ENCODE results near the gene ELP1.
"Not testable (repeated sequence)": the region's sequence is repeated elsewhere in the genome, so short reads cannot be mapped to it uniquely, and the experiment has no call there.

The ELP1 gene

GRCh38 chr9:108911820-108912219, 22.1 kb downstream of the ELP1 start:
- TF ChIP-seq CTCF (IDR thresholded peaks at IDR 0.05; ENCODE audit: low read depth, low read length, missing control alignments), result no peak
- no peak overlapping the region for H3K4me3 ChIP-seq (replicated peaks; ENCODE audit: low read depth, low read length)
- no peak for DNase-seq (ENCODE audit: extremely low read depth, low read depth)

- H3K4me3 ChIP-seq (replicated peaks; ENCODE audit: low read depth, low read length), result no peak overlapping the region
- no peak for DNase-seq (ENCODE audit: extremely low read depth, low read depth)
- TF ChIP-seq CTCF (IDR thresholded peaks at IDR 0.05; ENCODE audit: low read depth, low read length, missing control alignments), result no peak
Measured at GRCh38 chr9:108910914-108911313, 23.0 kb downstream of the ELP1 start.

- H3K4me3 ChIP-seq (replicated peaks; ENCODE audit: low read depth, low read length), result no peak overlapping the region
- no peak for DNase-seq (ENCODE audit: extremely low read depth, low read depth)
- no peak for TF ChIP-seq CTCF (IDR thresholded peaks at IDR 0.05; ENCODE audit: low read depth, low read length, missing control alignments)
Measured at GRCh38 chr9:108910402-108910801, 23.5 kb downstream of the ELP1 start.

- no peak for TF ChIP-seq CTCF (IDR thresholded peaks at IDR 0.05; ENCODE audit: low read depth, low read length, missing control alignments)
- no peak for DNase-seq (ENCODE audit: extremely low read depth, low read depth)
Measured at GRCh38 chr9:108905494-108905893, 28.4 kb downstream of the ELP1 start.

GRCh38 chr9:108904161-108904560, 29.8 kb downstream of the ELP1 start:
- no peak overlapping the region for H3K4me3 ChIP-seq (replicated peaks; ENCODE audit: low read depth, low read length)
- TF ChIP-seq CTCF (IDR thresholded peaks at IDR 0.05; ENCODE audit: low read depth, low read length, missing control alignments), result no peak
- no peak for DNase-seq (ENCODE audit: extremely low read depth, low read depth)

More at GRCh38 chr9:108905494-108905893, 28.4 kb downstream of the ELP1 start:
- H3K4me3 ChIP-seq (replicated peaks; ENCODE audit: low read depth, low read length), result no peak overlapping the region

- DNase-seq (ENCODE audit: extremely low read depth, low read depth), result no peak
- no peak for TF ChIP-seq CTCF (IDR thresholded peaks at IDR 0.05; ENCODE audit: low read depth, low read length, missing control alignments)
- H3K4me3 ChIP-seq (replicated peaks; ENCODE audit: low read depth, low read length), result no peak overlapping the region
Measured at GRCh38 chr9:108903420-108904103, 30.4 kb downstream of the ELP1 start.

GRCh38 chr9:108900176-108900575, 33.7 kb downstream of the ELP1 start:
- no peak for DNase-seq (ENCODE audit: extremely low read depth, low read depth)
- no peak for TF ChIP-seq CTCF (IDR thresholded peaks at IDR 0.05; ENCODE audit: low read depth, low read length, missing control alignments)
- no peak overlapping the region for H3K4me3 ChIP-seq (replicated peaks; ENCODE audit: low read depth, low read length)

- H3K4me3 ChIP-seq (replicated peaks; ENCODE audit: low read depth, low read length); DNase-seq (ENCODE audit: extremely low read depth, low read depth): not testable (repeated sequence)
Measured at GRCh38 chr9:108899023-108899695, 34.8 kb downstream of the ELP1 start.

All from HFF-Myc (cell line).